Measurements from ENCODE around the gene LRRC9.
"Not testable (repeated sequence)": the region's sequence is repeated elsewhere in the genome, so short reads cannot be mapped to it uniquely, and the experiment has no call there.

The LRRC9 gene

GRCh38 chr14:60064491-60065072, 144.6 kb downstream of the LRRC9 start:
- DNase-seq (ENCODE audit: low spot score), result peak; percentile 29

GRCh38 chr14:60067882-60068281, 147.9 kb downstream of the LRRC9 start:
- DNase-seq (ENCODE audit: low spot score), result no peak

DNA sequence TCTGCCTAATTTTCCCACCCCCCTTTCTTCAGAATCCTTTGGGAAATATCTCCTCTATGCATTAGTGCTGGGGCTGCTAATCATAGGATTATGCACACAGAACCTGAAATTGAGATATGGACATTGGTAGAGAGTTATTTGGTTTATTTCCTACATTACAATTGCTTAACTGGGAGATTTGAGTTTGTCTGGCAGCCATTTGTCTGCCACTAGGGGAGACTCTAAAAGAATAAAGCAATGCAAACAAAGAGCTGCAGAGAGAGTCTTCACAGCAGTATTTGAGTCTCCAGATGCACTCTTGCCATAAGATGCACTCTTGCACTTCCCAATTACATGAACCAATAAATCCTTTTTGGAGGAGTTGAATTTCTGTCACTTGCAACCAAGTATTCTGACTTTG, 159.8 kb downstream of the LRRC9 start:
- DNase-seq (ENCODE audit: low spot score), result no peak

DNA sequence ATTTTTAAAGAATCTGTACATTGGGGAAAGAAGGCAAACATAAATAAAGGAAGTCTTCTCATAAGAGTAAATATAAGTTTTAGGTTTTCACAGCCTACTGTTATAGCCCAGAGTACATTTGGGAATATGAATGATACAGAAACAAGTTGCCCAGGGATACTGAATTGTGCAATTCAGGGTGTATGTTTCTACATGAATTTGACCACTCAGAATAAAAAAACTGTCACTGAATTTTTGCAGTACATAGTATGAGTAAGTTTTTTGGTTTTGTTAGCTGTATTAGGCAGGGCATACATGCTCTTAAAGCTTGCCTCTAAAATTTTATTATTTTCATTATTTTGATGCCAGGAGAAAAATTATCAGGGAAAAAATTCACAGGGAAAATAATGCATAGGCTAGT, 165.1 kb downstream of the LRRC9 start:
- peak; percentile 11 for DNase-seq (ENCODE audit: low spot score)

GRCh38 chr14:60085693-60086092, 165.7 kb downstream of the LRRC9 start:
- no peak for DNase-seq (ENCODE audit: low spot score)

DNA sequence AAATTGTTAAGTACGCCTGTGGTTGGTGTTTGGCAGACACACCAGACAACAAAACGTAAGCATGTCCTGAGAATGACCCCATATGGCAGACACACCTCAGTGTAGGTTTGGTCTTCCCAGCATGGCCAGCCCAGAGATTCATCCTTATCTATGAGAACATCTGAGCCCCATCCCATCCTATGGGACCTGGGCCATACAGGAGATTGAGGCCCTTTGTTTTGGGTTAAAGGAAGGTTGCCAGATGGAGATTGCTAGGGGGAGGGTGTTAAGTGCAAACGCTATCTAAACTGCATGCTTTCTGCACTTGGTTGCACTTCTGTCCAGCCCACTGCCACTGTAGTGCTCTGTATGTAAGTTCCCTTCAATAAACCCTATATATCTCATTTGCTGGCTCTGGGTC, 167.7 kb downstream of the LRRC9 start:
- DNase-seq (ENCODE audit: low spot score), result no peak

DNA sequence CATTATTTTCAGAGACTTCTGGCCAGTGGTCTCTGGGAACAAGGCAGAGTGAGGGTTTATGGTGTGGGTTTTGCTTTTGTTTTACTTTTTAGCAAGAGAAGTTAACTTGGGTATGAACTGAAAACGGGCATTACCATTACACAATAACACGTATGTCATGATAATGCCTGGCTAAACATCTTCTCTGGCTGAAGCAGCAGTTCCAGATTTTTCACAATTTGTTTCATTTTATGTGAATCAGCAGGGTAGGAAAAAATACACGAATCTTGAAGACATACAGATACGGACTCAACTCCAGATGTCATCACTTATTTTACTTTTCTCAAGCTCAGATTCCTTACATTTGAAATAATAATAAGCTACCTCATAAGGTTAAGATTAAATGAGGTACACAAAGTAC, 169.3 kb downstream of the LRRC9 start:
- no peak for DNase-seq (ENCODE audit: low spot score)

- DNase-seq (ENCODE audit: low spot score), result peak; percentile 72
Measured at GRCh38 chr14:60090864-60091519, 171.0 kb downstream of the LRRC9 start.

- DNase-seq (ENCODE audit: low spot score), result peak; percentile 96
Measured at GRCh38 chr14:60091550-60092525, 171.9 kb downstream of the LRRC9 start, which contains the start of gene PCNX4. Gene PCNX4 (plus strand): TSS chr14:60091923. CDS start chr14:60107639, 15,716 bp downstream.

DNA sequence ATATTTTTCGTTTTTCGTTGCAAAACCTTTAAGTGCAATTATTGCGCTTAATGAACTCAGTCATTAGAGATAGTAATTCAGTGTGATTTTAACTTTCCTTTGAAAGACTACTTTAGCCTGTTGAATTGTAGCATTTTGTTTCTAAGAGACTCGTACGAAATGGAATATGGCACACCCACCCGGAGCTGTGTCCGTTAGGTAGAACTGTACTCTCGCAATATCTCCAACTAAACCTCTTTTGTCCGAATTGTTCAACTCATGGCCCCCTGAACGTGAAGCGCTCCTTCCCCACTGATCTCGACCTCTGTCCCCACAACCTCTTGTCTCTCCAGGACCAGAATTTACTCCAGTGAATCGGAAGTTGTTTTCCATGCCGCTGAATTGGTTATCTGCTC, 172.6 kb downstream of the LRRC9 start:
- peak; percentile 27 for DNase-seq (ENCODE audit: low spot score)

DNA sequence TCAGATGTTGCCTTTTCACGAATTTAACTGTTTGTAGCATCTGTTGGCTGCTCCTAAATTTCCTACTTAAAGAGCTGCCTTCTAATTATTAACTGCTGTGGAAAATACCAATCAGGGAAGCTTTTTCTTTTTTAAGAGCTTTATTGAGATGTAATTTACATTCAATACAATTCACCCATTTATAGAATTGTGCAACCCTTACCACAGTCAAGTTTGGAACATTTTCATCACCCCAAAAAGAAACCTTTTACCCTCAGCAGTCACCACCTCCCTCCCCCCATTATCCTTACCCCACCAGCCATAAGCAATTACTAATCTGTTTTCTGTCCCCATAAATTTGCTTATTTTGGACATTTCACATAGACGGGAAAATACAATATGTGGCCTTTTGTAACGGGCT, 173.1 kb downstream of the LRRC9 start:
- DNase-seq (ENCODE audit: low spot score), result no peak

GRCh38 chr14:60093606-60094005, 173.7 kb downstream of the LRRC9 start:
- no peak for DNase-seq (ENCODE audit: low spot score)

DNA sequence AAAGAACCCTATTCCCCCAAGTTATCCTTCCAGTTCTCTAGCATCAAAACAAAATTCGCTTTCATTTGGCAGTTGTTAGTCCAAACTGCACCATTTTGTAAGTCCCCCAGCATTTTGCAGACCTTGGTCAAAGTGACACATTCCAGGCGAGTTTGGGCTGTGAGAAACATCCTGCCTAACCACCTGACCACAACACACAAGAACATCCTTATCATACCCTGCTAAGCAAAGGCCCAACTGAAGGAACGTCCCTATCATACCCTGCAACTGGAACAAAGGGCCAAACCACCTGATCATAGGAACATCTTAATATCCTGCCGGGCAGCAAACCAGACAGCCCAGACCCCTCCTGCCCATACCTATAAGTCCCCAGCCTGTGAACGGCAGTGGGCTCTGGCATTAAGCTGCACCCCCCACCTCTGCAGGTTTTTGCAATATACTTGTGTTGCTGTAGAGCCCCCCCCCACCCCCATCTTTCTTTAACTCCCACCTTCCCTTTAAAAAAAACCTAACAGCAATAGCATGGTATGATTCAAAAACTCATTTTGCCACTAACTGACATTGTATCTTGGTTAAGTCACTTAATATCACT, 174.5 kb downstream of the LRRC9 start:
- DNase-seq (ENCODE audit: low spot score), result peak; percentile 16

DNA sequence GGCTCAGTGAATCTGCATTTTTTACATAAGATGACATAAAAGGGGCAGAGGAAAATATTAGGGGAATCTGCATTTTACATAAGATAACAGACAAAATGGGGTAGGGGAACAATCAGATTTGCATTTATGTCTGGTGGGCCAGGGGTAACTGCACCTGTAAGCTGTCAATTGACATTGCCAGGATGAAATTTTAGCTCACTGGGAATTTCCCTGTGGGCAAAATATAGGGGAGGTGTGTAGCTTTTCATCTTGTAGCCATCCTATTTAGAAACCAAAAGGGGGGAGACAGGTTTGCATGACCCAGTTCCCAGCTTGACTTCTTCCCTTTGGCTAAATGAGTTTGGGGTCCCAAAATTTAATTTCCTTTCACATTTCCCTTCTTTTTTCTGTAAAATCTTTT, 175.3 kb downstream of the LRRC9 start:
- no peak for DNase-seq (ENCODE audit: low spot score)

GRCh38 chr14:60095781-60096450, 176.0 kb downstream of the LRRC9 start:
- peak; percentile 12 for DNase-seq (ENCODE audit: low spot score)

DNA sequence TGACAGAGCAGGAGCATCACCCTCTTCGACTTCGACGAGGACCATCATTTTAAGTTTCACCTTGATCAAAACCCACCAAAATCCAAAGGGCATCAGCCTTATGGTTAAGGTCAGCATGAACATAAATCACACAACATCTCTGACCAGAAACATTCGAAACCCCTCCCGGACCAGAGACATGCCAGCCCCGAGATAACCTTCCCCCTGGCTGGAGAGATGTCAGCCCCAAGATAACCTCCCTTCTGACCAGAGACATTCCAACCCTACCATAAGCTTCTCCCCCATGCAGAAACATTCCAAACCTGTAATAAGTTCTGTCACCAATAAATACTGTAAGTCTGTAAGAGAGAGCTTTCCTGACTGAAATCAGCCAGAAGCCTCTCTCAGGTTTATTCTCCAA, 178.0 kb downstream of the LRRC9 start:
- DNase-seq (ENCODE audit: low spot score), result no peak

- not testable (repeated sequence) for DNase-seq (ENCODE audit: low spot score)
Measured at GRCh38 chr14:60099855-60100254, 179.9 kb downstream of the LRRC9 start.

GRCh38 chr14:60101786-60102185, 181.8 kb downstream of the LRRC9 start:
- no peak for DNase-seq (ENCODE audit: low spot score)

- peak; percentile 42 for DNase-seq (ENCODE audit: low spot score)
Measured at GRCh38 chr14:60102389-60102788, 182.4 kb downstream of the LRRC9 start.

DNA sequence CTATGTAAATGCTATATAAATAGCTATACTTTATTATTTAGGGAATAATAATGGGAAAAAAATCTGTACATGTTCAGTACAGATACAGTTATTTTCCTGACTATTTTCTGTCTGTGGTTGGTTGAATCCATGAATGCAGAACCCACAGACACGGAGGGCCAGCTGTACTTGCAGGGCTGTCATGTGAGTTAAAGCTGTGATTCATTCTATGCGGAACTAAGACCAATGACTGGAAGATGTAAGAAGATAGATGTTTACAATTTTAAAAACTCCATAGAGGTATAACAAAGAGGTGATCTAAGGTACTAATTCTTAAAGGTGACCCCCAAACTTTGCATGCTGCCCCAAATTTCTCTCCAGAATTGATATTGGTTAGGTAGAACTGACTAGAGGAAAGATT, 186.4 kb downstream of the LRRC9 start:
- DNase-seq (ENCODE audit: low spot score), result peak; percentile 49

DNA sequence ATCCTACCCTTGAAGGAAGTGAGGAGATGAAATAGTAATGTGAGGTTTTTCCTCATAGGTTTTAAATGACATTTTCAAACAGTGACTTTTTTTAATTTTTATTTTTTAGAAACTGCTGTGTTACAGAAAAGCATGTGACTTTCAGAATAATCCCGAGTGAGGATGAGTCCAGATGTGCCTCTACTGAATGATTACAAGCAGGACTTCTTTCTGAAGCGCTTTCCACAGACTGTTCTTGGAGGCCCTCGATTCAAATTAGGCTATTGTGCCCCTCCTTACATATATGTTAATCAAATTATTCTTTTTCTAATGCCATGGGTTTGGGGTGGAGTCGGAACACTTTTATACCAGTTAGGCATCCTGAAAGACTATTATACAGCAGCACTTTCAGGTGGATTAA, 187.5 kb downstream of the LRRC9 start:
- no peak for DNase-seq (ENCODE audit: low spot score)

- no peak for DNase-seq (ENCODE audit: low spot score)
Measured at GRCh38 chr14:60111732-60112131, 191.8 kb downstream of the LRRC9 start.

Measured in AG20443 (cell line).